Spleen (tissue), 11 donors: Measurements from ENCODE around the gene MED25. TPM values are rescaled to one million over a fixed set of nuclear protein-coding genes. Genes with fewer than 3 reads are reported as not detected.
A peak's percentile ranks its signal among the peaks of the same experiment; 100 is the strongest.

Experiments used
- DNase-seq: peaks from one replicate; pipeline ENCODE4 v3.0.0-alpha.2; 2020
- H3K27ac ChIP-seq, 8 donors: fragments of 200-600 bp; sonication (generic) in 7 of 8; 1 replicate in 4 of 8; 2 replicates in 4 of 8; pipeline versions ENCODE4 v1.5.0 to v1.8.0; 2016 to 2021; ENCODE audit warnings: inconsistent platforms in 4 of 8, mild to moderate bottlenecking in 4 of 8, moderate library complexity in 1 of 8
- H3K27me3 ChIP-seq, 7 donors: fragments of 200-600 bp; sonication (generic) in 6 of 7; replicated peaks in 1 of 7; 1 replicate in 4 of 7; 2 replicates in 3 of 7; pipeline versions ENCODE4 v1.5.0 to v1.8.0; 2016 to 2021; ENCODE audit warnings: inconsistent platforms in 3 of 7, mild to moderate bottlenecking in 1 of 7
- H3K36me3 ChIP-seq, 6 donors: fragments of 200-600 bp; sonication (generic) in 5 of 6; 1 replicate in 4 of 6; 2 replicates in 2 of 6; pipeline versions ENCODE4 v1.5.0 to v1.8.0; 2016 to 2021; ENCODE audit warnings: inconsistent platforms in 2 of 6
- H3K4me1 ChIP-seq, 6 donors: fragments of 200-600 bp; sonication (generic) in 5 of 6; 1 replicate in 3 of 6; 2 replicates in 3 of 6; pipeline versions ENCODE4 v1.5.0 to v1.8.0; 2016 to 2021; ENCODE audit warnings: inconsistent platforms in 3 of 6
- H3K4me3 ChIP-seq, 8 donors: fragments of 200-600 bp; sonication (generic) in 7 of 8; 1 replicate in 4 of 8; 2 replicates in 4 of 8; pipeline versions ENCODE4 v1.5.0 to v1.8.0; 2016 to 2021; ENCODE audit warnings: inconsistent platforms in 4 of 8, mild to moderate bottlenecking in 4 of 8, moderate library complexity in 2 of 8
- H3K9me3 ChIP-seq, 8 donors: fragments of 200-600 bp; sonication (generic) in 7 of 8; 1 replicate in 4 of 8; 2 replicates in 4 of 8; pipeline versions ENCODE4 v1.5.0 to v1.8.0; 2016 to 2021; ENCODE audit warnings: inconsistent platforms in 4 of 8
- POLR2A ChIP-seq, 3 donors: fragments of 450-650 bp; IDR thresholded peaks; one replicate each; pipeline ENCODE4 v1.5.1; 2017; ENCODE audit warnings: antibody characterized with exemption in 3 of 3, mild to moderate bottlenecking in 1 of 3
- POLR2AphosphoS5 ChIP-seq, 3 donors: sonication (generic); formaldehyde crosslinking; IDR thresholded peaks; one replicate each; pipeline ENCODE4 v1.5.1; 2017; ENCODE audit warnings: antibody characterized with exemption in 3 of 3
- WGBS, 5 donors: extraction: QIAGEN DNeasy Blood & Tissue Kit in 3 of 5; methylation state at CpG; one replicate each; pipeline versions ENCODE4 v1.1.5 to v1.1.7; 2013 to 2018; 5-methylcytosine and 5-hydroxymethylcytosine counted together
- intact Hi-C: fragments of 100-400 bp; cut with DNase I; formaldehyde crosslinking; loops from one replicate; pipeline ENCODE4 v1.15.0; 2023; ENCODE audit warnings: low total_unique reads
- polyA plus RNA-seq, 3 donors: library from polyadenylated mRNA; stranded (reverse); fragments of 200-250 nt; gene quantifications; one replicate each; pipeline ENCODE4 v1.2.1, GENCODE V29; 2013
- total RNA-seq, 7 donors: library from RNA; depleted of rRNA in 3 of 7; stranded (reverse); fragments of >200 nt in 3 of 7; fragmentation: NEBNext Ultra II Directional in 4 of 7; extraction: Animal tissue kit (Norgen Biotek cat#: 25700) in 4 of 7; gene quantifications; one replicate each; pipeline versions ENCODE4 v1.1.0 to v1.2.1, GENCODE V29; 2016 to 2021
- TF ChIP-seq, protein P1 (sequence below), 11 experiments: fragments of 200-600 bp in 7 of 11; fragments of 450-650 bp in 4 of 11; sonication (generic) in 4 of 11; IDR thresholded peaks in 8 of 11; conservative IDR thresholded peaks in 3 of 11; 1 replicate in 7 of 11; 2 replicates in 4 of 11; pipeline versions ENCODE4 v1.4.0 to v1.8.0; 2016 to 2021; ENCODE audit warnings: antibody characterized with exemption in 11 of 11, inconsistent platforms in 4 of 11, mild to moderate bottlenecking in 1 of 11
- donor health status: healthy with polysubstance abuse.
- donor health status: DM: no; HTN: no; CAD: no; lungs with moderate emphysema.
- donor health status: DM: no; HTN: no; CAD: no.
- donor health status: Bipolar disorder and iron deficiency.
- donor health status: healthy.
- donor health status: DM: no; HTN: no; CAD: no.
- donor health status: DM: yes; HTN: yes; CAD: no.

The MED25 gene
- total and polyA plus RNA-seq, 10 donors = 26.6 to 61.0 (median 44.9) TPM

- Histone ChIP-seq H3K27ac (peak overlapping the region in 5 of 8 donors; percentile 59 to 71 (median 65)), H3K4me3 (no peak overlapping the region), H3K27me3 (no peaks in the 10 kb centered on the region), H3K36me3 (peaks cover 22 to 100% (median 81%) of the 10 kb centered on the region in 6 donors), H3K4me1 (peaks cover 0 to 51% (median 13%) of the 10 kb centered on the region in 6 donors), H3K9me3 (no peaks in the 10 kb centered on the region)
- 88 to 98% (median 95%) methylated on average over 10 to 26 of the region's 26 CpGs for WGBS, 5 donors
- TF ChIP-seq, protein P1, sequence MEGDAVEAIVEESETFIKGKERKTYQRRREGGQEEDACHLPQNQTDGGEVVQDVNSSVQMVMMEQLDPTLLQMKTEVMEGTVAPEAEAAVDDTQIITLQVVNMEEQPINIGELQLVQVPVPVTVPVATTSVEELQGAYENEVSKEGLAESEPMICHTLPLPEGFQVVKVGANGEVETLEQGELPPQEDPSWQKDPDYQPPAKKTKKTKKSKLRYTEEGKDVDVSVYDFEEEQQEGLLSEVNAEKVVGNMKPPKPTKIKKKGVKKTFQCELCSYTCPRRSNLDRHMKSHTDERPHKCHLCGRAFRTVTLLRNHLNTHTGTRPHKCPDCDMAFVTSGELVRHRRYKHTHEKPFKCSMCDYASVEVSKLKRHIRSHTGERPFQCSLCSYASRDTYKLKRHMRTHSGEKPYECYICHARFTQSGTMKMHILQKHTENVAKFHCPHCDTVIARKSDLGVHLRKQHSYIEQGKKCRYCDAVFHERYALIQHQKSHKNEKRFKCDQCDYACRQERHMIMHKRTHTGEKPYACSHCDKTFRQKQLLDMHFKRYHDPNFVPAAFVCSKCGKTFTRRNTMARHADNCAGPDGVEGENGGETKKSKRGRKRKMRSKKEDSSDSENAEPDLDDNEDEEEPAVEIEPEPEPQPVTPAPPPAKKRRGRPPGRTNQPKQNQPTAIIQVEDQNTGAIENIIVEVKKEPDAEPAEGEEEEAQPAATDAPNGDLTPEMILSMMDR (IDR thresholded peaks at IDR 0.05 in 8 of 11, conservative IDR thresholded peaks at IDR 0.05 in 3 of 11) = no peak
- peak in 2 of 3 donors; percentile 9 to 34 for TF ChIP-seq POLR2AphosphoS5 (IDR thresholded peaks at IDR 0.05)
- DNase-seq = no peak
- intact Hi-C loops = no loop called here
Measured at GRCh38 chr19:49791776-49792445, 26.2 kb upstream of the MED25 start.

DNA sequence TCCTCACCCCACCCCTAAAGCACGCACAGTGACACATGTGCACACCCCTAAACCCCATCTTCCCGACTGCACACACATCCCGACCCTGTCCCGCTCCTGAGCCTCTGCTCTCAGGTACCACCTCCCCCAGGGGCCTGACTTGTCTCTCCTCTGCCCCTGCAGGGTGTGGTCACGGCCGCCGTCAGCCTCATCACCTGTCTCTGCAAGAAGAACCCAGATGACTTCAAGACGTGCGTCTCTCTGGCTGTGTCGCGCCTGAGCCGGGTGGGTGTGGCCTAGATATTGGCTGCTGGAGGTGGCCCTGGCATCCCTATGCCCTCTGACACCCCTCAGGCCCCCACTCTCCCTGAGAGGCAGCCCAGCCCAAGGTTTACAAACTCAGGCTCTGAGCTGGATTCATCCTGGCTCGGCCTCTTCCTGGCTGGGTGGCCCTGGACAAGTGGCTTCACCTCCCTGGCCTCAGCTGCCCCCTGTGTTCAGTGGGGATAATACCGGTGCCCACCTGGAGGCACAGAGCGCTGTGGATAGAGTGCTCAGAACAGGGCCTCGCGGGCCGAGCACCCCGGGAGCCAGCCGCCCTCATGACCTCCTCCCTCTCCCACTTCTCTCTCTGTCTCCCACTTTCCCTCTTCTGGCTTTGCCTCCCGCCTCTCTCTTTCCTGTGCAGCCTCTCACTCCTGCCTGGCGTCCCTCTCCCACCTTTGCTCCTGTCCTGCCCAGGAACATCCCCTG is 25.1 kb upstream of the MED25 start:
- Histone ChIP-seq H3K4me1 (peaks cover 0 to 40% (median 12%) of the 10 kb centered on the region in 6 donors), H3K4me3 (no peak overlapping the region), H3K27me3 (no peaks in the 10 kb centered on the region), H3K9me3 (no peaks in the 10 kb centered on the region), H3K27ac (peak overlapping the region in 2 of 8 donors; percentile 65), H3K36me3 (peaks cover 25 to 100% (median 88%) of the 10 kb centered on the region in 6 donors)
- DNase-seq = no peak
- WGBS, 5 donors = 92 to 97% (median 94%) methylated on average over 21 to 22 of the region's 22 CpGs
- intact Hi-C loops = no loop called here
- TF ChIP-seq POLR2AphosphoS5 (IDR thresholded peaks at IDR 0.05) (peak in 1 of 3 donors; percentile 28), POLR2A (IDR thresholded peaks at IDR 0.05) (no peak)
- TF ChIP-seq, protein P1 (IDR thresholded peaks at IDR 0.05 in 8 of 11, conservative IDR thresholded peaks at IDR 0.05 in 3 of 11) = no peak

DNA sequence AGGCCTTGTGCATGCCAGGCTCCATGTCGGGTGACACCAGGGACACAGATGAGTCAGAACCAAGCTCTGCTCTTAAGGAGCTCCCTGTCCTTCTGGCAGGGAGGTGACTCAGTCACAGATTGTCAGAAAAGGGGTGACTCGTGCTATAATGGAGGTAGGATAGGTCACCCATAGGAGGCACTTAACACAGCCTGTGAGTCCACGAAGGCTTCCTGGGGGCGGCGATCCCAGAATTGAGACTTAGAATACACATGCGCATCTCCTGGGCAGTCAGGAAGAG is 24.6 kb upstream of the MED25 start:
- TF ChIP-seq, protein P1 (IDR thresholded peaks at IDR 0.05 in 8 of 11, conservative IDR thresholded peaks at IDR 0.05 in 3 of 11) = no peak
- TF ChIP-seq POLR2A (IDR thresholded peaks at IDR 0.05) (no peak), POLR2AphosphoS5 (IDR thresholded peaks at IDR 0.05) (peak in 1 of 3 donors; percentile 0)
- peaks cover 0 to 35% (median 12%) of the 10 kb centered on the region in 6 donors for H3K4me1 ChIP-seq
- peaks cover 25 to 100% (median 91%) of the 10 kb centered on the region in 6 donors for H3K36me3 ChIP-seq
- DNase-seq = no peak
- intact Hi-C loops = no loop called here
- no peaks in the 10 kb centered on the region for H3K27me3 ChIP-seq
- H3K4me3 ChIP-seq = no peak overlapping the region
- H3K27ac ChIP-seq = peak overlapping the region in 1 of 8 donors; percentile 21
- no peaks in the 10 kb centered on the region for H3K9me3 ChIP-seq
- WGBS, 5 donors = 88 to 96% (median 95%) methylated on average over 6 of the region's 6 CpGs

- H3K27me3 ChIP-seq = no peaks in the 10 kb centered on the region
- TF ChIP-seq POLR2A (IDR thresholded peaks at IDR 0.05) (no peak), POLR2AphosphoS5 (IDR thresholded peaks at IDR 0.05) (peak in 1 of 3 donors; percentile 33)
- no peak overlapping the region for H3K4me3 ChIP-seq
- H3K4me1 ChIP-seq = peaks cover 0 to 20% (median 6%) of the 10 kb centered on the region in 6 donors
- no peak overlapping the region for H3K27ac ChIP-seq
- intact Hi-C loops = no loop called here
- no peak for DNase-seq
- no peaks in the 10 kb centered on the region for H3K9me3 ChIP-seq
- H3K36me3 ChIP-seq = peaks cover 29 to 100% (median 96%) of the 10 kb centered on the region in 6 donors
- WGBS, 5 donors = 93 to 97% (median 96%) methylated on average over 13 to 20 of the region's 20 CpGs
Measured at GRCh38 chr19:49795615-49796014, 22.5 kb upstream of the MED25 start.
